ENCODE measurements around the gene FNDC10. TPM values are rescaled to one million over a fixed set of nuclear protein-coding genes. Genes with fewer than 3 reads are reported as not detected.
"Not testable (repeated sequence)": the region's sequence is repeated elsewhere in the genome, so short reads cannot be mapped to it uniquely, and the experiment has no call there.

FNDC10 gene
- polyA plus RNA-seq, 3 donors: 0.52 to 2.2 (median 0.70) TPM

GRCh38 chr1:1603671-1604373 lies 3.9 kb upstream of the FNDC10 start:
- H3K27ac ChIP-seq (ENCODE audit: low read depth, low read length): no peak overlapping the region
- 63 to 77% (median 74%) methylated on average over 13 of the region's 13 CpGs for WGBS, 3 donors

GRCh38 chr1:1602968-1603506 lies 3.1 kb upstream of the FNDC10 start:
- no peak overlapping the region for H3K27ac ChIP-seq (ENCODE audit: low read depth, low read length)
- 55 to 80% (median 74%) methylated on average over 13 of the region's 13 CpGs for WGBS, 3 donors

GRCh38 chr1:1602304-1602967 lies 2.5 kb upstream of the FNDC10 start:
- H3K27ac ChIP-seq (ENCODE audit: low read depth, low read length): no peak overlapping the region
- WGBS, 3 donors: 49 to 70% (median 51%) methylated on average over 18 of the region's 18 CpGs

GRCh38 chr1:1601564-1602303 lies 1.8 kb upstream of the FNDC10 start:
- no peak overlapping the region for H3K27ac ChIP-seq (ENCODE audit: low read depth, low read length)
- 85 to 95% (median 91%) methylated on average over 15 of the region's 15 CpGs for WGBS, 3 donors

GRCh38 chr1:1600861-1601563 lies 1.1 kb upstream of the FNDC10 start:
- no peak overlapping the region for H3K27ac ChIP-seq (ENCODE audit: low read depth, low read length)
- 66 to 80% (median 79%) methylated on average over 21 to 22 of the region's 22 CpGs for WGBS, 3 donors

GRCh38 chr1:1599030-1599934 lies 653 bp downstream of the FNDC10 start:
- 11 to 23% (median 14%) methylated on average over 91 to 111 of the region's 111 CpGs for WGBS, 3 donors
- no peak overlapping the region for H3K27ac ChIP-seq (ENCODE audit: low read depth, low read length)

- WGBS, 3 donors: 84 to 86% (median 86%) methylated on average over 13 of the region's 13 CpGs
- H3K27ac ChIP-seq (ENCODE audit: low read depth, low read length): no peak overlapping the region
Observed at GRCh38 chr1:1598720-1599029, 1.3 kb downstream of the FNDC10 start.

- no peak overlapping the region for H3K27ac ChIP-seq (ENCODE audit: low read depth, low read length)
- 60 to 85% (median 81%) methylated on average over 26 to 28 of the region's 28 CpGs for WGBS, 3 donors
Observed at GRCh38 chr1:1598051-1598719, 1.8 kb downstream of the FNDC10 start.

GRCh38 chr1:1597275-1597930 lies 2.5 kb downstream of the FNDC10 start:
- H3K27ac ChIP-seq (ENCODE audit: low read depth, low read length): no peak overlapping the region

GRCh38 chr1:1596493-1597274 lies 3.3 kb downstream of the FNDC10 start:
- WGBS, 3 donors: 25 to 50% (median 37%) methylated on average over 12 of the region's 12 CpGs
- H3K27ac ChIP-seq (ENCODE audit: low read depth, low read length): no peak overlapping the region

More at GRCh38 chr1:1597275-1597930, 2.5 kb downstream of the FNDC10 start:
- WGBS, 3 donors: 18 to 29% (median 23%) methylated on average over 14 to 16 of the region's 16 CpGs

- not testable (repeated sequence) for H3K27ac ChIP-seq (ENCODE audit: low read depth, low read length)
- 85 to 89% (median 86%) methylated on average over 2 of the region's 2 CpGs for WGBS, 3 donors
Observed at GRCh38 chr1:1595341-1595740, 4.6 kb downstream of the FNDC10 start.

- no peak overlapping the region for H3K27ac ChIP-seq (ENCODE audit: low read depth, low read length)
- WGBS, 3 donors: 63 to 64% (median 63%) methylated on average over 10 of the region's 10 CpGs
Observed at GRCh38 chr1:1594602-1595260, 5.2 kb downstream of the FNDC10 start.

GRCh38 chr1:1593834-1594601 lies 5.9 kb downstream of the FNDC10 start:
- 78 to 87% (median 86%) methylated on average over 24 of the region's 24 CpGs for WGBS, 3 donors
- H3K27ac ChIP-seq (ENCODE audit: low read depth, low read length): no peak overlapping the region

GRCh38 chr1:1591452-1591851 lies 8.5 kb downstream of the FNDC10 start:
- no peak overlapping the region for H3K27ac ChIP-seq (ENCODE audit: low read depth, low read length)
- WGBS, 3 donors: 85 to 91% (median 88%) methylated on average over 11 to 13 of the region's 13 CpGs
